GM19351 (cell line): ENCODE measurements around the gene MED12L.
"Not testable (repeated sequence)": the region's sequence is repeated elsewhere in the genome, so short reads cannot be mapped to it uniquely, and the experiment has no call there.

ENCODE experiments used
- ATAC-seq: cut with Tn5 transposase; IDR thresholded peaks from one replicate; pipeline ENCODE4 v1.9.1; 2021; ENCODE audit warnings: mild to moderate bottlenecking, moderate library complexity; ENCODE audit not compliant: unreplicated experiment

Gene MED12L

GRCh38 chr3:151234825-151235224, 149.4 kb downstream of the MED12L start:
- ATAC-seq: no peak

GRCh38 chr3:151236316-151236715, 150.9 kb downstream of the MED12L start:
- ATAC-seq: no peak

- ATAC-seq: no peak
Measured at GRCh38 chr3:151236736-151237135, 151.3 kb downstream of the MED12L start.

- ATAC-seq: not testable (repeated sequence)
Measured at GRCh38 chr3:151242006-151242405, 156.5 kb downstream of the MED12L start.

GRCh38 chr3:151248772-151249337, 163.4 kb downstream of the MED12L start:
- ATAC-seq: no peak

GRCh38 chr3:151256749-151257148, 171.3 kb downstream of the MED12L start:
- ATAC-seq: no peak

- no peak for ATAC-seq
Measured at GRCh38 chr3:151259664-151260063, 174.2 kb downstream of the MED12L start.

GRCh38 chr3:151262871-151263525, 177.5 kb downstream of the MED12L start:
- no peak for ATAC-seq

GRCh38 chr3:151264605-151265004, 179.1 kb downstream of the MED12L start:
- ATAC-seq: no peak

GRCh38 chr3:151265166-151265565, 179.7 kb downstream of the MED12L start:
- no peak for ATAC-seq

GRCh38 chr3:151265866-151266265, 180.4 kb downstream of the MED12L start:
- peak; percentile 93 for ATAC-seq

- no peak for ATAC-seq
Measured at GRCh38 chr3:151267066-151267465, 181.6 kb downstream of the MED12L start.

- ATAC-seq: peak; percentile 62
Measured at GRCh38 chr3:151268267-151269235, 183.1 kb downstream of the MED12L start.

- no peak for ATAC-seq
Measured at GRCh38 chr3:151269631-151270030, 184.2 kb downstream of the MED12L start.

GRCh38 chr3:151275091-151275490, 189.6 kb downstream of the MED12L start:
- no peak for ATAC-seq

- peak; percentile 19 for ATAC-seq
Measured at GRCh38 chr3:151276038-151276686, 190.7 kb downstream of the MED12L start.

- ATAC-seq: peak; percentile 59
Measured at GRCh38 chr3:151276687-151277042, 191.2 kb downstream of the MED12L start.

- no peak for ATAC-seq
Measured at GRCh38 chr3:151278230-151278629, 192.8 kb downstream of the MED12L start, which contains the start of gene P2RY14. P2RY14 (minus strand) TSS chr3:151278542; CDS start chr3:151214316, 64,226 bp downstream.

GRCh38 chr3:151281671-151282324, 196.3 kb downstream of the MED12L start:
- no peak for ATAC-seq

GRCh38 chr3:151282921-151283320, 197.5 kb downstream of the MED12L start:
- peak; percentile 47 for ATAC-seq

- ATAC-seq: no peak
Measured at GRCh38 chr3:151283387-151283786, 197.9 kb downstream of the MED12L start.
